HEK293T (cell line): Measurements from ENCODE around the gene FBXO28.

Source experiments
- ARNT ChIP-seq: fragments of 450-650 bp; IDR thresholded peaks from 2 replicates; pipeline ENCODE4 v1.6.1; 2017; ENCODE audit warnings: mild to moderate bottlenecking
- FOXA1 ChIP-seq: fragments of 450-650 bp; IDR thresholded peaks from 2 replicates; pipeline ENCODE4 v1.6.1; 2016; ENCODE audit warnings: mild to moderate bottlenecking
- FOXK2 ChIP-seq: fragments of 450-650 bp; IDR thresholded peaks from 2 replicates; pipeline ENCODE4 v1.6.1; 2016; ENCODE audit warnings: mild to moderate bottlenecking
- SUZ12 ChIP-seq: fragments of 450-650 bp; IDR thresholded peaks from 2 replicates; pipeline ENCODE4 v1.6.1; 2016; ENCODE audit warnings: mild to moderate bottlenecking

- TF ChIP-seq ARNT (no peak), FOXK2 (no peak), FOXA1 (no peak), SUZ12 (no peak)
Observed at GRCh38 chr1:224159541-224159940, 45.6 kb downstream of the FBXO28 start.
